ENCODE measurements around the gene FXR2.

The FXR2 gene

GRCh38 chr17:7572588-7573323 is 41.9 kb downstream of the FXR2 start:
- Mint-ChIP-seq H3K4me3 (peak overlapping the region; percentile 98), H3K9me3 (no peaks in the 10 kb centered on the region), H3K27ac (peak overlapping the region; percentile 100), H3K36me3 (peaks cover 34% of the 10 kb centered on the region), H3K4me1 (peaks cover 42% of the 10 kb centered on the region), H3K27me3 (no peaks in the 10 kb centered on the region)

- peaks cover 34% of the 10 kb centered on the region for H3K36me3 Mint-ChIP-seq
- H3K27ac Mint-ChIP-seq = peak overlapping the region; percentile 100
- H3K27me3 Mint-ChIP-seq = no peaks in the 10 kb centered on the region
- peaks cover 40% of the 10 kb centered on the region for H3K4me1 Mint-ChIP-seq
- H3K4me3 Mint-ChIP-seq = peak overlapping the region; percentile 98
- no peaks in the 10 kb centered on the region for H3K9me3 Mint-ChIP-seq
These were observed 42.4 kb downstream of the FXR2 start for GRCh38 chr17:7572338-7572587.

GRCh38 chr17:7570351-7570750 is 44.3 kb downstream of the FXR2 start:
- Mint-ChIP-seq H3K4me3 (peak overlapping the region; percentile 15), H3K4me1 (peaks cover 24% of the 10 kb centered on the region), H3K36me3 (peaks cover 29% of the 10 kb centered on the region), H3K27ac (peak overlapping the region; percentile 21), H3K27me3 (no peaks in the 10 kb centered on the region), H3K9me3 (no peaks in the 10 kb centered on the region)

- Mint-ChIP-seq H3K9me3 (no peaks in the 10 kb centered on the region), H3K4me3 (no peak overlapping the region), H3K27me3 (no peaks in the 10 kb centered on the region), H3K27ac (no peak overlapping the region), H3K36me3 (peaks cover 24% of the 10 kb centered on the region), H3K4me1 (peaks cover 22% of the 10 kb centered on the region)
These were observed 45.1 kb downstream of the FXR2 start for GRCh38 chr17:7569571-7569970.

- Mint-ChIP-seq H3K27me3 (no peaks in the 10 kb centered on the region), H3K9me3 (no peaks in the 10 kb centered on the region), H3K27ac (peak overlapping the region; percentile 98), H3K4me1 (peaks cover 51% of the 10 kb centered on the region), H3K4me3 (peak overlapping the region; percentile 99), H3K36me3 (peaks cover 9% of the 10 kb centered on the region)
These were observed 51.4 kb downstream of the FXR2 start for GRCh38 chr17:7563115-7563869.

GRCh38 chr17:7562208-7562605 is 52.5 kb downstream of the FXR2 start:
- H3K4me3 Mint-ChIP-seq = peak overlapping the region; percentile 99
- H3K36me3 Mint-ChIP-seq = peaks cover 7% of the 10 kb centered on the region
- no peaks in the 10 kb centered on the region for H3K9me3 Mint-ChIP-seq
- peaks cover 56% of the 10 kb centered on the region for H3K4me1 Mint-ChIP-seq
- no peaks in the 10 kb centered on the region for H3K27me3 Mint-ChIP-seq
- H3K27ac Mint-ChIP-seq = peak overlapping the region; percentile 98

GRCh38 chr17:7561589-7562207 is 53.0 kb downstream of the FXR2 start, which contains the start of gene SENP3:
TSS of gene SENP3 (plus strand) at chr17:7561919. CDS start at chr17:7563077, 1,158 bp downstream.
- H3K9me3 Mint-ChIP-seq = no peaks in the 10 kb centered on the region
- peak within 1 kb of the TSS; percentile 99 for H3K27ac Mint-ChIP-seq
- peaks cover 56% of the 10 kb centered on the region for H3K4me1 Mint-ChIP-seq
- peak within 1 kb of the TSS; percentile 99 for H3K4me3 Mint-ChIP-seq
- H3K36me3 Mint-ChIP-seq = peaks cover 5% of the 10 kb centered on the region
- H3K27me3 Mint-ChIP-seq = no peaks in the 10 kb centered on the region

- Mint-ChIP-seq H3K27me3 (no peaks in the 10 kb centered on the region), H3K27ac (peak overlapping the region; percentile 99), H3K4me1 (peaks cover 61% of the 10 kb centered on the region), H3K4me3 (peak overlapping the region; percentile 99), H3K36me3 (peaks cover 5% of the 10 kb centered on the region), H3K9me3 (no peaks in the 10 kb centered on the region)
These were observed 53.6 kb downstream of the FXR2 start for GRCh38 chr17:7561028-7561575.

- Mint-ChIP-seq H3K27me3 (no peaks in the 10 kb centered on the region), H3K4me1 (peaks cover 66% of the 10 kb centered on the region), H3K36me3 (peaks cover 5% of the 10 kb centered on the region), H3K4me3 (peak overlapping the region; percentile 99), H3K9me3 (no peaks in the 10 kb centered on the region), H3K27ac (peak overlapping the region; percentile 99)
These were observed 54.3 kb downstream of the FXR2 start for GRCh38 chr17:7560172-7561027.

GRCh38 chr17:7559320-7560171 is 55.2 kb downstream of the FXR2 start:
- peaks cover 5% of the 10 kb centered on the region for H3K36me3 Mint-ChIP-seq
- peaks cover 70% of the 10 kb centered on the region for H3K4me1 Mint-ChIP-seq
- no peaks in the 10 kb centered on the region for H3K27me3 Mint-ChIP-seq
- peak overlapping the region; percentile 99 for H3K4me3 Mint-ChIP-seq
- peak overlapping the region; percentile 99 for H3K27ac Mint-ChIP-seq
- H3K9me3 Mint-ChIP-seq = no peaks in the 10 kb centered on the region

- Mint-ChIP-seq H3K36me3 (peaks cover 5% of the 10 kb centered on the region), H3K9me3 (no peaks in the 10 kb centered on the region), H3K4me3 (peak within 1 kb of the TSS; percentile 44), H3K4me1 (peaks cover 67% of the 10 kb centered on the region), H3K27me3 (no peaks in the 10 kb centered on the region), H3K27ac (peak within 1 kb of the TSS; percentile 76)
These were observed 56.0 kb downstream of the FXR2 start, which contains the start of gene TNFSF13 for GRCh38 chr17:7558544-7559319. TSS of gene TNFSF13 (plus strand) at chr17:7558750. CDS start at chr17:7559040, 290 bp downstream.

GRCh38 chr17:7557775-7558543 is 56.7 kb downstream of the FXR2 start:
- peak overlapping the region; percentile 33 for H3K4me3 Mint-ChIP-seq

GRCh38 chr17:7557147-7557764 is 57.4 kb downstream of the FXR2 start:
- H3K36me3 Mint-ChIP-seq = no peaks in the 10 kb centered on the region
- no peak overlapping the region for H3K4me3 Mint-ChIP-seq
- no peaks in the 10 kb centered on the region for H3K27me3 Mint-ChIP-seq
- H3K27ac Mint-ChIP-seq = no peak overlapping the region
- H3K4me1 Mint-ChIP-seq = peaks cover 74% of the 10 kb centered on the region
- H3K9me3 Mint-ChIP-seq = no peaks in the 10 kb centered on the region

More at GRCh38 chr17:7557775-7558543, 56.7 kb downstream of the FXR2 start:
- peaks cover 5% of the 10 kb centered on the region for H3K36me3 Mint-ChIP-seq
- H3K4me1 Mint-ChIP-seq = peaks cover 72% of the 10 kb centered on the region
- H3K27me3 Mint-ChIP-seq = no peaks in the 10 kb centered on the region
- H3K9me3 Mint-ChIP-seq = no peaks in the 10 kb centered on the region
- H3K27ac Mint-ChIP-seq = peak overlapping the region; percentile 76
